Measurements from ENCODE around the gene RNF25. TPM values are rescaled to one million over a fixed set of nuclear protein-coding genes. Genes with fewer than 3 reads are reported as not detected.

Gene RNF25
- total RNA-seq, 1 experiment from 2014 or later, result 40.7 TPM

DNA sequence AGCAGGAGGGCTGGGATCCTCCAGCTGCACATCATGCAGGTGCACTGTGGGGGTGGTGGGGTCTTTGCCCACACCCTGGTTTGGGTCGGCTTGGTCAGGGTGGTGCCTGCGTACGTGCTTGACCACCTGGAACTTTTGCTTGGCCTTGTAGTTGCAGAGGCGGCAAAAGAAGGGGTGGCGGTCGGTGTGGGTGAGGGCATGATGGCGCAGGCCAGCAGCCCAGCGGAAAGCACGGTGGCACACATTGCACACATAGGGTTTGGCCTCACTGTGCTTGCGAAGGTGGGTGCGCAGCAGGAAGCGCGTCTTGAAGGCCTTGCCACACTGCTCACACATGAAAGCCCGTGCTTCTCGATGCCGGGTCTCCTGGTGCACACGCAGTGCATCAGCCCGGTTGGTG is 33.4 kb downstream of the RNF25 start:
- H2BK120ac ChIP-seq (ENCODE audit: low read depth, low read length, poor library complexity, severe bottlenecking), result no peak overlapping the region
- H3K4me1 ChIP-seq (ENCODE audit: insufficient read depth, low read length), result no peaks in the 10 kb centered on the region
- no peak overlapping the region for H2BK5ac ChIP-seq (ENCODE audit: insufficient read length, low read length)
- no peak overlapping the region for H3K56ac ChIP-seq (ENCODE audit: insufficient read length, low read depth, low read length)
- no peak overlapping the region for H3K4ac ChIP-seq (ENCODE audit: low read depth, low read length)
- no peaks in the 10 kb centered on the region for H3K27me3 ChIP-seq (ENCODE audit: insufficient read depth, low read length)
- no peak overlapping the region for H2AFZ ChIP-seq (ENCODE audit: low read length)
- Mint-ChIP-seq H3K27ac (no peak overlapping the region), H3K4me3 (no peak overlapping the region), H3K27me3 (ENCODE audit: low read depth) (peaks cover under 1% of the 10 kb centered on the region), H3K36me3 (ENCODE audit: insufficient read depth in 1 of 3, low read depth in 3 of 3) (peaks cover 32 to 78% (median 73%) of the 10 kb centered on the region in 3 experiments; a peak in 6 of 7 replicates), H3K4me1 (no peaks in the 10 kb centered on the region), H3K9me3 (no peaks in the 10 kb centered on the region)
- no peak overlapping the region for H2BK15ac ChIP-seq (ENCODE audit: low read depth, low read length)
- no peak overlapping the region for H2BK12ac ChIP-seq (ENCODE audit: insufficient read length, low read depth, low read length)
- H2BK20ac ChIP-seq (ENCODE audit: low read depth, low read length, poor library complexity, severe bottlenecking), result no peak overlapping the region
- TF ChIP-seq, protein P1, sequence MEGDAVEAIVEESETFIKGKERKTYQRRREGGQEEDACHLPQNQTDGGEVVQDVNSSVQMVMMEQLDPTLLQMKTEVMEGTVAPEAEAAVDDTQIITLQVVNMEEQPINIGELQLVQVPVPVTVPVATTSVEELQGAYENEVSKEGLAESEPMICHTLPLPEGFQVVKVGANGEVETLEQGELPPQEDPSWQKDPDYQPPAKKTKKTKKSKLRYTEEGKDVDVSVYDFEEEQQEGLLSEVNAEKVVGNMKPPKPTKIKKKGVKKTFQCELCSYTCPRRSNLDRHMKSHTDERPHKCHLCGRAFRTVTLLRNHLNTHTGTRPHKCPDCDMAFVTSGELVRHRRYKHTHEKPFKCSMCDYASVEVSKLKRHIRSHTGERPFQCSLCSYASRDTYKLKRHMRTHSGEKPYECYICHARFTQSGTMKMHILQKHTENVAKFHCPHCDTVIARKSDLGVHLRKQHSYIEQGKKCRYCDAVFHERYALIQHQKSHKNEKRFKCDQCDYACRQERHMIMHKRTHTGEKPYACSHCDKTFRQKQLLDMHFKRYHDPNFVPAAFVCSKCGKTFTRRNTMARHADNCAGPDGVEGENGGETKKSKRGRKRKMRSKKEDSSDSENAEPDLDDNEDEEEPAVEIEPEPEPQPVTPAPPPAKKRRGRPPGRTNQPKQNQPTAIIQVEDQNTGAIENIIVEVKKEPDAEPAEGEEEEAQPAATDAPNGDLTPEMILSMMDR (conservative IDR thresholded peaks at IDR 0.05), result no peak
- H3K79me1 ChIP-seq (ENCODE audit: insufficient read depth, low read depth, low read length, poor library complexity, severe bottlenecking), result no peaks in the 10 kb centered on the region
- H3K23ac ChIP-seq (ENCODE audit: insufficient read length, low read depth, low read length), result no peak overlapping the region
- no peak overlapping the region for H4K91ac ChIP-seq (ENCODE audit: insufficient read length, low read depth, low read length)
- no peak overlapping the region for H3T11ph ChIP-seq (ENCODE audit: low read length)
- H3K18ac ChIP-seq (ENCODE audit: insufficient read length, low read depth, low read length), result no peak overlapping the region
- H3K4me2 ChIP-seq (ENCODE audit: insufficient read depth, insufficient read length, low read length), result no peak overlapping the region
- H4K20me1 ChIP-seq (ENCODE audit: control insufficient read depth, insufficient read depth, insufficient read length), result no peaks in the 10 kb centered on the region
- no peak overlapping the region for H3K27ac ChIP-seq (ENCODE audit: insufficient read length, low read depth, low read length)
- no peaks in the 10 kb centered on the region for H3K79me2 ChIP-seq (ENCODE audit: insufficient read depth, low read length)
- H3K9me3 ChIP-seq (ENCODE audit: control insufficient read depth, low read depth, low read length), result no peaks in the 10 kb centered on the region
- no peak overlapping the region for H4K8ac ChIP-seq (replicated peaks; ENCODE audit: insufficient read length, low read depth, low read length)
- WGBS (ENCODE audit: extremely low coverage, insufficient read length, low lambda C conversion rate), result no CpG with 5 or more reads among the region's 18 CpGs
- no peaks in the 10 kb centered on the region for H3K23me2 ChIP-seq (ENCODE audit: insufficient read length, low read depth, low read length, poor library complexity, severe bottlenecking)
- no peak overlapping the region for H2AK5ac ChIP-seq (ENCODE audit: insufficient read length, low read length)
- no peak overlapping the region for H3K9ac ChIP-seq (ENCODE audit: extremely low read depth, insufficient read length, low read length)
- H3K14ac ChIP-seq (ENCODE audit: insufficient read depth, low read length), result no peak overlapping the region
- no peak overlapping the region for H4K5ac ChIP-seq (ENCODE audit: insufficient read length, low read depth, low read length)
- no peak for DNase-seq

All from H9 (cell line).